GM12878 (cell line): ENCODE measurements around the gene MOGAT2. TPM values are rescaled to one million over a fixed set of nuclear protein-coding genes. Genes with fewer than 3 reads are reported as not detected.

Source experiments
- RB1 ChIP-seq: fragments of 450-650 bp; formaldehyde crosslinking; IDR thresholded peaks from 2 replicates; pipeline ENCODE4 v1.6.1; 2017; ENCODE audit warnings: mild to moderate bottlenecking, borderline replicate concordance
- polyA plus RNA-seq, 11 experiments: library from polyadenylated mRNA; depleted of rRNA in 4 of 11; unstranded in 6 of 11; stranded (reverse) in 5 of 11; fragments of >200 nt; fragmentation: Nextera tagmentation in 4 of 11; fragmentation: Illumina TruSeq in 1 of 11; extraction: Ambion mirVana in 4 of 11; extraction: Trizol in 1 of 11; gene quantifications; 1 replicate in 1 of 11; 2 replicates in 10 of 11; pipeline versions ENCODE4 v1.2.1 to v1.2.3, GENCODE V29; 2011 to 2016; ENCODE audit warnings: inconsistent platforms in 2 of 11, missing spikeins in 2 of 11, low read depth in 1 of 11
- small RNA-seq: library from RNA; depleted of rRNA; stranded (forward); fragments of <200 nt; gene quantifications from one replicate; pipeline ENCODE3, GENCODE V24; 2014
- total RNA-seq, 4 experiments: library from RNA; depleted of rRNA in 3 of 4; stranded (reverse); fragments of >200 nt in 3 of 4; fragmentation: Illumina TruSeq in 1 of 4; extraction: Trizol in 1 of 4; gene quantifications; 2 replicates each; pipeline versions ENCODE4 v1.2.1 to v1.2.3, GENCODE V29; 2013 to 2021
- TF ChIP-seq, protein P1 (sequence below): fragments of 450-650 bp; IDR thresholded peaks from 2 replicates; pipeline ENCODE4 v1.6.1; 2017; ENCODE audit warnings: mild to moderate bottlenecking, moderate library complexity

Gene MOGAT2
- total and polyA plus RNA-seq, 10 of the 15 experiments (the other 5 are each of a cell fraction or from before 2014, with no cell fraction given), result 0.15 to 0.45 (median 0.22) TPM; not detected in 1

DNA sequence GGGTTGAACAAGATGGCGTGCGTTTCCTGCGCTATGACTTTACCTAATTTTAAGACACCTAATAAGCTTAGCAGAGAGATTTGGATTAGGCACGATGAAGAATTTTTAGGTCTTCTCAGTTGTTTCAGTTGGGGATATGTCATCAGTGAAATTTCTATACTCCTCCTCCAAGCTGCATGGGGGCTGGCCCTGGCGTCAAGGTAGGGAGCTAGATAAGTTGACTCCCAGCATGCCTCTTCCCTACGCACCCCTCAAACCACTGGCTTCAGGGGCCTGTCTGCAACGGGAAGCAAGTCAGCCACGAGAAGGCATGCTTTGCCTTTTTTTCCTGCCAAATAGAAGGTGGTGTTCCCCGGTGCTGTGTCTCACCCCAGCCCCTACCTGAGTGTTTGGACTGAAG, 64.2 kb downstream of the MOGAT2 start (continued):
- TF ChIP-seq RB1, result no peak
- TF ChIP-seq, protein P1, sequence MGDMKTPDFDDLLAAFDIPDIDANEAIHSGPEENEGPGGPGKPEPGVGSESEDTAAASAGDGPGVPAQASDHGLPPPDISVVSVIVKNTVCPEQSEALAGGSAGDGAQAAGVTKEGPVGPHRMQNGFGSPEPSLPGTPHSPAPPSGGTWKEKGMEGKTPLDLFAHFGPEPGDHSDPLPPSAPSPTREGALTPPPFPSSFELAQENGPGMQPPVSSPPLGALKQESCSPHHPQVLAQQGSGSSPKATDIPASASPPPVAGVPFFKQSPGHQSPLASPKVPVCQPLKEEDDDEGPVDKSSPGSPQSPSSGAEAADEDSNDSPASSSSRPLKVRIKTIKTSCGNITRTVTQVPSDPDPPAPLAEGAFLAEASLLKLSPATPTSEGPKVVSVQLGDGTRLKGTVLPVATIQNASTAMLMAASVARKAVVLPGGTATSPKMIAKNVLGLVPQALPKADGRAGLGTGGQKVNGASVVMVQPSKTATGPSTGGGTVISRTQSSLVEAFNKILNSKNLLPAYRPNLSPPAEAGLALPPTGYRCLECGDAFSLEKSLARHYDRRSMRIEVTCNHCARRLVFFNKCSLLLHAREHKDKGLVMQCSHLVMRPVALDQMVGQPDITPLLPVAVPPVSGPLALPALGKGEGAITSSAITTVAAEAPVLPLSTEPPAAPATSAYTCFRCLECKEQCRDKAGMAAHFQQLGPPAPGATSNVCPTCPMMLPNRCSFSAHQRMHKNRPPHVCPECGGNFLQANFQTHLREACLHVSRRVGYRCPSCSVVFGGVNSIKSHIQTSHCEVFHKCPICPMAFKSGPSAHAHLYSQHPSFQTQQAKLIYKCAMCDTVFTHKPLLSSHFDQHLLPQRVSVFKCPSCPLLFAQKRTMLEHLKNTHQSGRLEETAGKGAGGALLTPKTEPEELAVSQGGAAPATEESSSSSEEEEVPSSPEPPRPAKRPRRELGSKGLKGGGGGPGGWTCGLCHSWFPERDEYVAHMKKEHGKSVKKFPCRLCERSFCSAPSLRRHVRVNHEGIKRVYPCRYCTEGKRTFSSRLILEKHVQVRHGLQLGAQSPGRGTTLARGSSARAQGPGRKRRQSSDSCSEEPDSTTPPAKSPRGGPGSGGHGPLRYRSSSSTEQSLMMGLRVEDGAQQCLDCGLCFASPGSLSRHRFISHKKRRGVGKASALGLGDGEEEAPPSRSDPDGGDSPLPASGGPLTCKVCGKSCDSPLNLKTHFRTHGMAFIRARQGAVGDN, result no peak

Small RNAs within 50 kb of the gene (small RNA-seq; reads per million reads assigned to genes)
- not detected for gene RN7SL786P

Other genes starting within 250 kb of the MOGAT2 start
- gene GDPD5, start 191.9 kb upstream of the MOGAT2 start, total RNA-seq (2014; rRNA removed), result 12.3 and 13.7 TPM in 2 replicates
- gene GDPD5, start 191.9 kb upstream of the MOGAT2 start, total RNA-seq (2014; rRNA removed; fragmentation: Illumina TruSeq; extraction: Trizol), result 6.2 and 6.3 TPM in 2 replicates
- gene GDPD5, start 191.9 kb upstream of the MOGAT2 start, total RNA-seq (2021), result 22.9 and 30.0 TPM in 2 replicates
- 3.5 and 8.0 TPM in 2 replicates for gene GDPD5, start 191.9 kb upstream of the MOGAT2 start, polyA plus RNA-seq (2011; rRNA removed)
- 2.5 and 7.3 TPM in 2 replicates for gene GDPD5, start 191.9 kb upstream of the MOGAT2 start, polyA plus RNA-seq (2014; fragmentation: Illumina TruSeq; extraction: Trizol)
- under 1 TPM; 0.10 to 0.80 TPM for gene GDPD5, start 191.9 kb upstream of the MOGAT2 start, polyA plus RNA-seq (2014; fragmentation: Nextera tagmentation; extraction: Ambion mirVana)
- gene GDPD5, start 191.9 kb upstream of the MOGAT2 start, polyA plus RNA-seq (2014; rRNA removed), result 20.2 and 21.9 TPM in 2 replicates
- 1 to 10 TPM; 1.9 to 4.2 TPM for gene GDPD5, start 191.9 kb upstream of the MOGAT2 start, polyA plus RNA-seq (2016; fragmentation: Nextera tagmentation; extraction: Ambion mirVana)
- 11.5 and 13.6 TPM in 2 replicates for gene SERPINH1, start 155.6 kb upstream of the MOGAT2 start, total RNA-seq (2014; rRNA removed)
- gene SERPINH1, start 155.6 kb upstream of the MOGAT2 start, total RNA-seq (2014; rRNA removed; fragmentation: Illumina TruSeq; extraction: Trizol), result 8.0 and 9.5 TPM in 2 replicates
- 17.9 and 18.8 TPM in 2 replicates for gene SERPINH1, start 155.6 kb upstream of the MOGAT2 start, total RNA-seq (2021)
- 8.1 and 19.8 TPM in 2 replicates for gene SERPINH1, start 155.6 kb upstream of the MOGAT2 start, polyA plus RNA-seq (2011; rRNA removed)
- 9.3 and 11.7 TPM in 2 replicates for gene SERPINH1, start 155.6 kb upstream of the MOGAT2 start, polyA plus RNA-seq (2014; fragmentation: Illumina TruSeq; extraction: Trizol)
- gene SERPINH1, start 155.6 kb upstream of the MOGAT2 start, polyA plus RNA-seq (2014; fragmentation: Nextera tagmentation; extraction: Ambion mirVana), result 1 to 10 TPM in 1 of 2 experiments, under 1 TPM in 1; 0.34 to 1.4 TPM
- 15.2 and 17.2 TPM in 2 replicates for gene SERPINH1, start 155.6 kb upstream of the MOGAT2 start, polyA plus RNA-seq (2014; rRNA removed)
- gene SERPINH1, start 155.6 kb upstream of the MOGAT2 start, polyA plus RNA-seq (2016; fragmentation: Nextera tagmentation; extraction: Ambion mirVana), result 10 to 100 TPM; 13.8 to 18.8 TPM
- 0.06 and 0.33 TPM in 2 replicates for gene MAP6, start 48.8 kb upstream of the MOGAT2 start, total RNA-seq (2014; rRNA removed)
- gene MAP6, start 48.8 kb upstream of the MOGAT2 start, total RNA-seq (2014; rRNA removed; fragmentation: Illumina TruSeq; extraction: Trizol), result 0.09 TPM in 2 replicates
- gene MAP6, start 48.8 kb upstream of the MOGAT2 start, total RNA-seq (2021), result 0.21 TPM in 1 of 2 replicates, not detected in the other
- not detected in 2 replicates for gene MAP6, start 48.8 kb upstream of the MOGAT2 start, polyA plus RNA-seq (2011; rRNA removed)
- 0.19 and 0.32 TPM in 2 replicates for gene MAP6, start 48.8 kb upstream of the MOGAT2 start, polyA plus RNA-seq (2014; fragmentation: Illumina TruSeq; extraction: Trizol)
- gene MAP6, start 48.8 kb upstream of the MOGAT2 start, polyA plus RNA-seq (2014; fragmentation: Nextera tagmentation; extraction: Ambion mirVana), result under 1 TPM in 1 of 2 experiments, not detected in 1; 0.11 TPM
- 0.05 and 0.14 TPM in 2 replicates for gene MAP6, start 48.8 kb upstream of the MOGAT2 start, polyA plus RNA-seq (2014; rRNA removed)
- not detected for gene MAP6, start 48.8 kb upstream of the MOGAT2 start, polyA plus RNA-seq (2016; fragmentation: Nextera tagmentation; extraction: Ambion mirVana)
- gene DGAT2, start 50.9 kb downstream of the MOGAT2 start, total RNA-seq (2014; rRNA removed), result 16.7 and 20.5 TPM in 2 replicates
- 12.5 and 13.0 TPM in 2 replicates for gene DGAT2, start 50.9 kb downstream of the MOGAT2 start, total RNA-seq (2014; rRNA removed; fragmentation: Illumina TruSeq; extraction: Trizol)
- gene DGAT2, start 50.9 kb downstream of the MOGAT2 start, total RNA-seq (2021), result 19.5 and 21.0 TPM in 2 replicates
- gene DGAT2, start 50.9 kb downstream of the MOGAT2 start, polyA plus RNA-seq (2011; rRNA removed), result 15.2 and 25.9 TPM in 2 replicates
- gene DGAT2, start 50.9 kb downstream of the MOGAT2 start, polyA plus RNA-seq (2014; fragmentation: Illumina TruSeq; extraction: Trizol), result 17.0 and 23.0 TPM in 2 replicates
- 1 to 10 TPM; 5.1 to 5.5 TPM for gene DGAT2, start 50.9 kb downstream of the MOGAT2 start, polyA plus RNA-seq (2014; fragmentation: Nextera tagmentation; extraction: Ambion mirVana)
- 20.2 and 20.5 TPM in 2 replicates for gene DGAT2, start 50.9 kb downstream of the MOGAT2 start, polyA plus RNA-seq (2014; rRNA removed)
- gene DGAT2, start 50.9 kb downstream of the MOGAT2 start, polyA plus RNA-seq (2016; fragmentation: Nextera tagmentation; extraction: Ambion mirVana), result 10 to 100 TPM; 17.2 to 17.9 TPM
- gene UVRAG, start 97.4 kb downstream of the MOGAT2 start, total RNA-seq (2014; rRNA removed), result 37.0 and 39.6 TPM in 2 replicates
- gene UVRAG, start 97.4 kb downstream of the MOGAT2 start, total RNA-seq (2014; rRNA removed; fragmentation: Illumina TruSeq; extraction: Trizol), result 40.7 and 41.3 TPM in 2 replicates
- 42.9 and 43.4 TPM in 2 replicates for gene UVRAG, start 97.4 kb downstream of the MOGAT2 start, total RNA-seq (2021)
- 36.9 and 52.3 TPM in 2 replicates for gene UVRAG, start 97.4 kb downstream of the MOGAT2 start, polyA plus RNA-seq (2011; rRNA removed)
- 31.8 and 35.3 TPM in 2 replicates for gene UVRAG, start 97.4 kb downstream of the MOGAT2 start, polyA plus RNA-seq (2014; fragmentation: Illumina TruSeq; extraction: Trizol)
- gene UVRAG, start 97.4 kb downstream of the MOGAT2 start, polyA plus RNA-seq (2014; fragmentation: Nextera tagmentation; extraction: Ambion mirVana), result 10 to 100 TPM in 1 of 2 experiments, 1 to 10 TPM in 1; 7.0 to 11.2 TPM
- 24.0 and 26.7 TPM in 2 replicates for gene UVRAG, start 97.4 kb downstream of the MOGAT2 start, polyA plus RNA-seq (2014; rRNA removed)
- gene UVRAG, start 97.4 kb downstream of the MOGAT2 start, polyA plus RNA-seq (2016; fragmentation: Nextera tagmentation; extraction: Ambion mirVana), result 10 to 100 TPM; 37.9 to 43.4 TPM